ENCODE data around the gene RASA2.

- TF ChIP-seq CREB1 (CRISPR knock-in tag; IDR thresholded peaks at IDR 0.05; ENCODE audit: low read depth): no peak
- no peak for TF ChIP-seq CTCF (conservative IDR thresholded peaks at IDR 0.05; ENCODE audit: low read depth in 2 of 2)
Measured at GRCh38 chr3:141661229-141662196, 174.7 kb downstream of the RASA2 start.

All from GM23338 (cell line).